Tibial artery (tissue), 4 donors: ENCODE measurements around the gene DPP10.

ENCODE experiments used
- DNase-seq, 2 donors: peaks; one replicate each; pipeline ENCODE4 v3.0.0-alpha.2; 2019
- H3K27ac ChIP-seq, 2 donors: fragments of 200-600 bp; sonication (generic) in 1 of 2; 1 replicate in 1 of 2; 2 replicates in 1 of 2; pipeline ENCODE4 v1.5.1; 2018 to 2019; ENCODE audit warnings: mild to moderate bottlenecking in 1 of 2
- H3K27me3 ChIP-seq, 2 donors: fragments of 200-600 bp; sonication (generic) in 1 of 2; one replicate each; pipeline versions ENCODE4 v1.5.1 to v1.6.0; 2016 to 2019
- H3K36me3 ChIP-seq, 3 donors: fragments of 200-600 bp; sonication (generic) in 2 of 3; one replicate each; pipeline ENCODE4 v1.5.1; 2016 to 2019; ENCODE audit warnings: mild to moderate bottlenecking in 2 of 3
- H3K4me1 ChIP-seq, 4 donors: fragments of 200-600 bp; sonication (generic) in 2 of 4; 1 replicate in 3 of 4; 2 replicates in 1 of 4; pipeline ENCODE4 v1.5.1; 2016 to 2019
- H3K4me3 ChIP-seq, 2 donors: fragments of 200-600 bp; sonication (generic) in 1 of 2; 1 replicate in 1 of 2; 2 replicates in 1 of 2; pipeline ENCODE4 v1.5.1; 2018 to 2019; ENCODE audit warnings: mild to moderate bottlenecking in 2 of 2
- H3K9me3 ChIP-seq, 3 donors: fragments of 200-600 bp; sonication (generic) in 1 of 3; one replicate each; pipeline ENCODE4 v1.5.1; 2016 to 2019
- intact Hi-C: fragments of 100-400 bp; cut with DNase I; formaldehyde crosslinking; loops from one replicate; pipeline ENCODE4 v1.15.0; 2023; ENCODE audit warnings: low total_unique reads
- TF ChIP-seq, protein P1 (sequence below), 2 experiments: fragments of 200-600 bp in 1 of 2; fragments of 450-650 bp in 1 of 2; IDR thresholded peaks; one replicate each; pipeline ENCODE4 v1.5.1; 2017 to 2019; ENCODE audit warnings: antibody characterized with exemption in 2 of 2, mild to moderate bottlenecking in 1 of 2, moderate library complexity in 1 of 2

DPP10 gene

DNA sequence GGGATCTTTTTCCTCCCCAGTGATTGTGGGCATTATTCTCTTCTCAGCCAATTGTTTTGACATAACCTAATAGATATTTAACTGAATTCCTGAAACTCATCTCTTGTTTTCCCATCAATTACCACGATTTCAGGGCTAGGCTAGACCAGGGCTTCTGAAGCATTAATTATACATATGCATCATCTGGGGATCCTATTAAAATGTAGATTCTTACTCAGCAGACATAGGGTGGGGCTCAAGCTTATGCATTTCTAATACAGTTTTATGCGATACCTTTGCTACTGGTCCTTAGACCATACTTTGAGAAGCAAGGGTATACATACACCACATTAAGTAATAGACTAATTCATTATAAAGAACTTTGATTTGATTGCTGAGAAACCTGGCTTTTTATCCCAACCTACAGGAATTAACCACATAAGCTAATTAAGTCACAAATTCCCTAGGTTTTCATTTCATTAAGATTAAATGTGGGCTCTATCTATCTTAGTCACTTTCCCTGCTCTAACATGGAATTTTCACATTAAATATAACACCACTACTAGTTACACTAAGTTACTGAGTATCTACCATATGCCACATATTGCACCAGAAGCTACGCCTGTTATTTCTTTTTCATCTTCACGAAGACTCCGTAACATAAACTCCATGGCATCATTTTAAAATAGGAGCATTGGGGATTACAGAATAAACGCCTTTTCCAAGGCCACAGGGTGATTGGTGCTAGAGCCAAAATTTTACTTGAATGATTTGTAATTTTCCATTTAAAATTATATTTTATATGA is 417.5 kb downstream of the DPP10 start:
- intact Hi-C loops: no loop called here
- H3K27me3 ChIP-seq: no peaks in the 10 kb centered on the region
- no peaks in the 10 kb centered on the region for H3K4me1 ChIP-seq
- DNase-seq: no peak
- H3K4me3 ChIP-seq: no peak overlapping the region
- H3K9me3 ChIP-seq: no peaks in the 10 kb centered on the region
- H3K36me3 ChIP-seq: no peaks in the 10 kb centered on the region
- TF ChIP-seq, protein P1, sequence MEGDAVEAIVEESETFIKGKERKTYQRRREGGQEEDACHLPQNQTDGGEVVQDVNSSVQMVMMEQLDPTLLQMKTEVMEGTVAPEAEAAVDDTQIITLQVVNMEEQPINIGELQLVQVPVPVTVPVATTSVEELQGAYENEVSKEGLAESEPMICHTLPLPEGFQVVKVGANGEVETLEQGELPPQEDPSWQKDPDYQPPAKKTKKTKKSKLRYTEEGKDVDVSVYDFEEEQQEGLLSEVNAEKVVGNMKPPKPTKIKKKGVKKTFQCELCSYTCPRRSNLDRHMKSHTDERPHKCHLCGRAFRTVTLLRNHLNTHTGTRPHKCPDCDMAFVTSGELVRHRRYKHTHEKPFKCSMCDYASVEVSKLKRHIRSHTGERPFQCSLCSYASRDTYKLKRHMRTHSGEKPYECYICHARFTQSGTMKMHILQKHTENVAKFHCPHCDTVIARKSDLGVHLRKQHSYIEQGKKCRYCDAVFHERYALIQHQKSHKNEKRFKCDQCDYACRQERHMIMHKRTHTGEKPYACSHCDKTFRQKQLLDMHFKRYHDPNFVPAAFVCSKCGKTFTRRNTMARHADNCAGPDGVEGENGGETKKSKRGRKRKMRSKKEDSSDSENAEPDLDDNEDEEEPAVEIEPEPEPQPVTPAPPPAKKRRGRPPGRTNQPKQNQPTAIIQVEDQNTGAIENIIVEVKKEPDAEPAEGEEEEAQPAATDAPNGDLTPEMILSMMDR (IDR thresholded peaks at IDR 0.05): no peak
- no peak overlapping the region for H3K27ac ChIP-seq

GRCh38 chr2:114862243-114862642 is 419.8 kb downstream of the DPP10 start:
- H3K27ac ChIP-seq: no peak overlapping the region
- H3K4me1 ChIP-seq: no peaks in the 10 kb centered on the region
- H3K4me3 ChIP-seq: no peak overlapping the region
- no peaks in the 10 kb centered on the region for H3K36me3 ChIP-seq
- DNase-seq: no peak
- H3K9me3 ChIP-seq: no peaks in the 10 kb centered on the region
- intact Hi-C loops: no loop called here
- TF ChIP-seq, protein P1 (IDR thresholded peaks at IDR 0.05): no peak
- no peaks in the 10 kb centered on the region for H3K27me3 ChIP-seq

- H3K4me3 ChIP-seq: no peak overlapping the region
- DNase-seq: no peak
Observed at GRCh38 chr2:114864901-114865300, 422.5 kb downstream of the DPP10 start.

GRCh38 chr2:114880046-114880445 is 437.6 kb downstream of the DPP10 start:
- no peak for DNase-seq
- no peaks in the 10 kb centered on the region for H3K9me3 ChIP-seq
- intact Hi-C loops: no loop called here
- TF ChIP-seq, protein P1 (IDR thresholded peaks at IDR 0.05): no peak
- no peaks in the 10 kb centered on the region for H3K4me1 ChIP-seq
- no peak overlapping the region for H3K27ac ChIP-seq
- no peaks in the 10 kb centered on the region for H3K27me3 ChIP-seq
- H3K36me3 ChIP-seq: no peaks in the 10 kb centered on the region
- no peak overlapping the region for H3K4me3 ChIP-seq

More at GRCh38 chr2:114864901-114865300, 422.5 kb downstream of the DPP10 start:
- TF ChIP-seq, protein P1 (IDR thresholded peaks at IDR 0.05): no peak
- no peaks in the 10 kb centered on the region for H3K36me3 ChIP-seq
- no peak overlapping the region for H3K27ac ChIP-seq
- H3K9me3 ChIP-seq: no peaks in the 10 kb centered on the region
- H3K4me1 ChIP-seq: no peaks in the 10 kb centered on the region
- no peaks in the 10 kb centered on the region for H3K27me3 ChIP-seq
- intact Hi-C loops: loop anchor here (2.0 kb wide), 1 partner anchor 28 kb away; no protein-coding TSS in a partner anchor

DNA sequence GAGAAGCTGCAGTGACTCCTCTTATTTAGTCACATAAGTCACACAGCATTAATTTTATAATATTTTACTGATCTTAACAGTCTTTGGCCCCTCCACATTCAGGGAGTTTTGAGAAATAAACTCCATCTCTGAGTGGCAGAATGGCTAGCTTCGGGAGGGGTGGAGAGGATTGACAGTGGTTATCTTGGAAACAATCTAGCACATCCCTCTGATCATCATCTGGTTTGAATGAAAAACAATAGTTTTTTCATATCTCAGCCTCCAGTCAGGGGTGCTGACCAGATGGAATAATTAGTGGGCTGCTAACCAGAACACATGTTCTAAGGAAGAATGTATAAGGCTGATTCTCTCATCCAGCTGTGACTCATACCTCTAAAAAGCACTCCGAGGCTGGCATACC is 477.5 kb downstream of the DPP10 start:
- H3K27me3 ChIP-seq: no peaks in the 10 kb centered on the region
- H3K4me3 ChIP-seq: no peak overlapping the region
- intact Hi-C loops: no loop called here
- no peaks in the 10 kb centered on the region for H3K4me1 ChIP-seq
- TF ChIP-seq, protein P1 (IDR thresholded peaks at IDR 0.05): no peak
- H3K9me3 ChIP-seq: no peaks in the 10 kb centered on the region
- no peak overlapping the region for H3K27ac ChIP-seq
- DNase-seq: no peak
- no peaks in the 10 kb centered on the region for H3K36me3 ChIP-seq
